ENCODE measurements around the gene DYNC1H1.

- TF ChIP-seq CTBP1 (IDR thresholded peaks at IDR 0.05; ENCODE audit: borderline replicate concordance) (no peak), FOXK2 (IDR thresholded peaks at IDR 0.05) (no peak), ZNF384 (IDR thresholded peaks at IDR 0.05) (no peak), SUZ12 (IDR thresholded peaks at IDR 0.05) (no peak), BHLHE40 (IDR thresholded peaks at IDR 0.05; ENCODE audit: borderline replicate concordance) (no peak), FOXA1 (IDR thresholded peaks at IDR 0.05) (no peak), ARNT (IDR thresholded peaks at IDR 0.05) (no peak), SP1 (IDR thresholded peaks at IDR 0.05) (no peak), FOXM1 (IDR thresholded peaks at IDR 0.05; ENCODE audit: borderline replicate concordance) (no peak), LEF1 (IDR thresholded peaks at IDR 0.05; ENCODE audit: borderline replicate concordance) (no peak)
Measured at GRCh38 chr14:102007916-102008418, 43.6 kb downstream of the DYNC1H1 start.
